Left lobe of liver (tissue), 1 donor: ENCODE data around the gene SIKE1. TPM values are rescaled to one million over a fixed set of nuclear protein-coding genes. Genes with fewer than 3 reads are reported as not detected.

Source experiments
- total RNA-seq: library from RNA; stranded (reverse); gene quantifications from one replicate; pipeline ENCODE4 v1.2.1, GENCODE V29; 2021
- donor health status: DM: no; HTN: yes; CAD: no.

Gene SIKE1
- total RNA-seq, 1 donor from 2014 or later: 24.3 TPM

Other genes with a start within 250 kb of the SIKE1 start
- gene BCAS2, start 199.1 kb downstream of the SIKE1 start, total RNA-seq: 13.3 TPM
- gene DENND2C, start 110.6 kb downstream of the SIKE1 start, total RNA-seq: 4.7 TPM
- gene AMPD1, start 85.1 kb downstream of the SIKE1 start, total RNA-seq: not detected
- 8.3 TPM for gene NRAS, start 63.9 kb downstream of the SIKE1 start, total RNA-seq
- gene CSDE1, start 22.7 kb downstream of the SIKE1 start, total RNA-seq: 218 TPM
- gene SYCP1, start 74.2 kb upstream of the SIKE1 start, total RNA-seq: not detected
- gene TSHB, start 249.1 kb upstream of the SIKE1 start, total RNA-seq: not detected